Tibial nerve (tissue), 4 donors: ENCODE data around the gene PYHIN1. TPM values are rescaled to one million over a fixed set of nuclear protein-coding genes. Genes with fewer than 3 reads are reported as not detected.

Experiments used
- DNase-seq, 2 donors: peaks; one replicate each; pipeline ENCODE4 v3.0.0-alpha.2; 2019; ENCODE audit warnings: low spot score in 2 of 2
- H3K27ac ChIP-seq, 4 donors: fragments of 200-600 bp; sonication (generic) in 3 of 4; one replicate each; pipeline ENCODE4 v1.5.1; 2017 to 2019; ENCODE audit warnings: mild to moderate bottlenecking in 1 of 4
- H3K27me3 ChIP-seq, 2 donors: fragments of 200-600 bp; sonication (generic) in 1 of 2; one replicate each; pipeline versions ENCODE4 v1.5.1 to v1.6.0; 2017 to 2019
- H3K36me3 ChIP-seq, 3 donors: fragments of 200-600 bp; sonication (generic); one replicate each; pipeline ENCODE4 v1.5.1; 2018 to 2019
- H3K4me1 ChIP-seq, 4 donors: fragments of 200-600 bp; sonication (generic) in 3 of 4; one replicate each; pipeline ENCODE4 v1.5.1; 2017 to 2019
- H3K4me3 ChIP-seq, 4 donors: fragments of 200-600 bp; sonication (generic) in 3 of 4; one replicate each; pipeline ENCODE4 v1.5.1; 2017 to 2019; ENCODE audit warnings: mild to moderate bottlenecking in 1 of 4, moderate library complexity in 1 of 4
- H3K9me3 ChIP-seq, 4 donors: fragments of 200-600 bp; sonication (generic) in 3 of 4; one replicate each; pipeline ENCODE4 v1.5.1; 2017 to 2019
- EP300 ChIP-seq, 2 donors: sonication (generic); formaldehyde crosslinking; IDR thresholded peaks; one replicate each; pipeline ENCODE4 v1.6.1; 2017; ENCODE audit warnings: antibody characterized with exemption in 2 of 2, mild to moderate bottlenecking in 1 of 2
- POLR2A ChIP-seq, 2 donors: fragments of 450-650 bp; IDR thresholded peaks; one replicate each; pipeline ENCODE4 v1.6.1; 2017; ENCODE audit warnings: antibody characterized with exemption in 2 of 2, mild to moderate bottlenecking in 2 of 2, moderate library complexity in 2 of 2
- WGBS, 2 donors: methylation state at CpG; one replicate each; pipeline ENCODE4 v1.1.5; 2018; 5-methylcytosine and 5-hydroxymethylcytosine counted together
- total RNA-seq, 4 donors: library from RNA; depleted of rRNA; stranded (reverse); fragments of >200 nt; gene quantifications; one replicate each; pipeline ENCODE4 v1.1.0, GENCODE V29; 2016
- TF ChIP-seq, protein P1 (sequence below), 5 experiments: fragments of 200-600 bp in 3 of 5; fragments of 450-650 bp in 2 of 5; sonication (generic) in 3 of 5; IDR thresholded peaks; one replicate each; pipeline ENCODE4 v1.5.1; 2016 to 2019; ENCODE audit warnings: antibody characterized with exemption in 5 of 5, mild to moderate bottlenecking in 3 of 5, moderate library complexity in 2 of 5

The PYHIN1 gene
- total RNA-seq, 4 donors from 2014 or later: 2.2 to 5.2 (median 3.6) TPM

DNA sequence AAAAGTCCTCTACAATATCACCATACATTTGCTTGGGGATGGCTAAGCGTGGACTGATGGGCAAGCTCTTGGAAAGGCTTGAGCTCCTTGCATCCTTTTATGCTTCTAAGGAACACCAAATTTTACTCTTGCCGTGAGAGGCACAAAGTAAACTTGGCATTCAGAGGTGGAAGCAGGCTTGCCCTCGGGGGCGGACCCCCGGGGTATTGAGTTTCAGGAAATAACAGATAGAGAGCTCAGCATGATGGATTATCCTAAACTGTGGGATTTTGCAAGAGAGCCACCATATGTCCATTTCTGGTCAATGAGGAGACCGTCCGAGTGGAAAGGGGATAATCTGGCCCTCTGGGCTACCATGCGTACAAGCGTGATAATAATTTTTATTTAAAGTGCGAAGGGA lies 92.4 kb downstream of the PYHIN1 start:
- WGBS, 2 donors: 86 to 95% methylated on average over 10 of the region's 10 CpGs
- H3K4me1 ChIP-seq: peaks cover 0 to 62% (median 4%) of the 10 kb centered on the region in 4 donors
- TF ChIP-seq, protein P1, sequence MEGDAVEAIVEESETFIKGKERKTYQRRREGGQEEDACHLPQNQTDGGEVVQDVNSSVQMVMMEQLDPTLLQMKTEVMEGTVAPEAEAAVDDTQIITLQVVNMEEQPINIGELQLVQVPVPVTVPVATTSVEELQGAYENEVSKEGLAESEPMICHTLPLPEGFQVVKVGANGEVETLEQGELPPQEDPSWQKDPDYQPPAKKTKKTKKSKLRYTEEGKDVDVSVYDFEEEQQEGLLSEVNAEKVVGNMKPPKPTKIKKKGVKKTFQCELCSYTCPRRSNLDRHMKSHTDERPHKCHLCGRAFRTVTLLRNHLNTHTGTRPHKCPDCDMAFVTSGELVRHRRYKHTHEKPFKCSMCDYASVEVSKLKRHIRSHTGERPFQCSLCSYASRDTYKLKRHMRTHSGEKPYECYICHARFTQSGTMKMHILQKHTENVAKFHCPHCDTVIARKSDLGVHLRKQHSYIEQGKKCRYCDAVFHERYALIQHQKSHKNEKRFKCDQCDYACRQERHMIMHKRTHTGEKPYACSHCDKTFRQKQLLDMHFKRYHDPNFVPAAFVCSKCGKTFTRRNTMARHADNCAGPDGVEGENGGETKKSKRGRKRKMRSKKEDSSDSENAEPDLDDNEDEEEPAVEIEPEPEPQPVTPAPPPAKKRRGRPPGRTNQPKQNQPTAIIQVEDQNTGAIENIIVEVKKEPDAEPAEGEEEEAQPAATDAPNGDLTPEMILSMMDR (IDR thresholded peaks at IDR 0.05): no peak
- no peak for TF ChIP-seq EP300 (IDR thresholded peaks at IDR 0.05)
- TF ChIP-seq POLR2A (IDR thresholded peaks at IDR 0.05): no peak

DNA sequence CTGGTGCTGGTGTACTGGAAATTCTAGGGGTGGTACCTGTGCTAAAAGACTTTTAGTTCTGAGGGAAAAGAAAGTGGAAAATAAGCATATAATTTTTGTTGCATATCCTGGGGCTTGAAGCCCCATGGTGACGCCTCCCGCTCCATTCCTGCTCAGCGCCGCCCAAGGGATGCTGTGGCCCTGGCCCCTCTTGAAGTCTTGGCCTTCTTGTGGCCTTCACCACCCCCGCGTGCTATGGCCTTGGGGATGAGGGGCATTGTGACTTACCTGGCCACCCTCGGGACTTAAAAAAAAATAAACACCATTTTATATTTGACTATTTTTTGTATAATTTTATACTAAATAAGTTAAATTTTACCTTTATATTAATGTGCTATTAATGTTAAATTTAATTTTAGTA lies 93.7 kb downstream of the PYHIN1 start:
- whole genome bisulfite sequencing, 2 donors: 94 to 100% methylated on average over 7 of the region's 7 CpGs
- H3K4me1 ChIP-seq: peaks cover 0 to 52% (median 4%) of the 10 kb centered on the region in 4 donors
- H3K4me3 ChIP-seq: no peak overlapping the region
- peaks cover 0 to 68% (median 14%) of the 10 kb centered on the region in 3 donors for H3K36me3 ChIP-seq
- TF ChIP-seq, protein P1 (IDR thresholded peaks at IDR 0.05): no peak
- no peak for TF ChIP-seq POLR2A (IDR thresholded peaks at IDR 0.05)
- TF ChIP-seq EP300 (IDR thresholded peaks at IDR 0.05): no peak
- H3K27me3 ChIP-seq: no peaks in the 10 kb centered on the region
- no peak overlapping the region for H3K27ac ChIP-seq
- no peak for DNase-seq
- peaks cover 0 to 7% (median 0%) of the 10 kb centered on the region in 4 donors for H3K9me3 ChIP-seq

More for the DNA sequence above, 92.4 kb downstream of the PYHIN1 start:
- Histone ChIP-seq H3K27me3 (no peaks in the 10 kb centered on the region), H3K9me3 (no peaks in the 10 kb centered on the region), H3K27ac (no peak overlapping the region), H3K36me3 (peaks cover 0 to 68% (median 14%) of the 10 kb centered on the region in 3 donors), H3K4me3 (no peak overlapping the region)
- no peak for DNase-seq

Other genes starting within 250 kb of the PYHIN1 start
- under 1 TPM in 1 of 4 donors, not detected in 3; 0.21 TPM for gene SPTA1, start 244.8 kb upstream of the PYHIN1 start, total RNA-seq
- gene OR6K2, start 230.9 kb upstream of the PYHIN1 start, total RNA-seq: not detected
- gene OR6K3, start 210.8 kb upstream of the PYHIN1 start, total RNA-seq: not detected
- not detected for gene OR6K6, start 176.8 kb upstream of the PYHIN1 start, total RNA-seq
- gene OR6N1, start 159.4 kb upstream of the PYHIN1 start, total RNA-seq: not detected
- gene OR6N2, start 150.3 kb upstream of the PYHIN1 start, total RNA-seq: not detected
- gene MNDA, start 100.2 kb upstream of the PYHIN1 start, total RNA-seq: 1 to 10 TPM; 3.3 to 5.7 (median 4.3) TPM
- 100 to 1,000 TPM in 3 of 4 donors, 10 to 100 TPM in 1; 63.2 to 121 (median 108) TPM for gene IFI16, start 78.4 kb downstream of the PYHIN1 start, total RNA-seq
- 1 to 10 TPM in 2 of 4 donors, under 1 TPM in 1, not detected in 1; 0.59 to 4.0 (median 1.5) TPM for gene AIM2, start 145.2 kb downstream of the PYHIN1 start, total RNA-seq
- 10 to 100 TPM; 56.1 to 99.2 (median 85.9) TPM for gene CADM3, start 240.1 kb downstream of the PYHIN1 start, total RNA-seq